ENCODE results near the gene ZNF611.
A peak's percentile ranks its signal among the peaks of the same experiment; 100 is the strongest.
"Not testable (repeated sequence)": the region's sequence is repeated elsewhere in the genome, so short reads cannot be mapped to it uniquely, and the experiment has no call there.

ZNF611 gene

GRCh38 chr19:52734893-52735661, at the start of gene ZNF611:
TSS of gene ZNF611 (minus strand) at chr19:52735044. CDS start at chr19:52715894, 19,150 bp downstream.
- DNase-seq (ENCODE audit: low spot score), result peak; percentile 99

- DNase-seq (ENCODE audit: low spot score), result not testable (repeated sequence)
Measured at GRCh38 chr19:52782864-52783263, 48.0 kb upstream of the ZNF611 start.

GRCh38 chr19:52778811-52779210, 44.0 kb upstream of the ZNF611 start:
- DNase-seq (ENCODE audit: low spot score), result peak; percentile 42

GRCh38 chr19:52756447-52756846, 21.6 kb upstream of the ZNF611 start:
- not testable (repeated sequence) for DNase-seq (ENCODE audit: low spot score)

GRCh38 chr19:52749780-52750179, 14.9 kb upstream of the ZNF611 start:
- no peak for DNase-seq (ENCODE audit: low spot score)

GRCh38 chr19:52748336-52748950, 13.6 kb upstream of the ZNF611 start:
- DNase-seq (ENCODE audit: low spot score), result peak; percentile 49

GRCh38 chr19:52745919-52746318, 11.1 kb upstream of the ZNF611 start:
- peak; percentile 37 for DNase-seq (ENCODE audit: low spot score)

- DNase-seq (ENCODE audit: low spot score), result no peak
Measured at GRCh38 chr19:52743091-52743490, 8.2 kb upstream of the ZNF611 start.

- peak; percentile 13 for DNase-seq (ENCODE audit: low spot score)
Measured at GRCh38 chr19:52742516-52742915, 7.7 kb upstream of the ZNF611 start.

- no peak for DNase-seq (ENCODE audit: low spot score)
Measured at GRCh38 chr19:52741951-52742485, 7.2 kb upstream of the ZNF611 start.

- not testable (repeated sequence) for DNase-seq (ENCODE audit: low spot score)
Measured at GRCh38 chr19:52741371-52741770, 6.5 kb upstream of the ZNF611 start.

GRCh38 chr19:52739576-52739975, 4.7 kb upstream of the ZNF611 start:
- DNase-seq (ENCODE audit: low spot score), result no peak

- no peak for DNase-seq (ENCODE audit: low spot score)
Measured at GRCh38 chr19:52735734-52736133, 890 bp upstream of the ZNF611 start.

GRCh38 chr19:52734331-52734892, 432 bp downstream of the ZNF611 start:
- DNase-seq (ENCODE audit: low spot score), result no peak

GRCh38 chr19:52726051-52726450, 8.8 kb downstream of the ZNF611 start:
- not testable (repeated sequence) for DNase-seq (ENCODE audit: low spot score)

GRCh38 chr19:52725528-52725961, 9.3 kb downstream of the ZNF611 start:
- DNase-seq (ENCODE audit: low spot score), result no peak

GRCh38 chr19:52724701-52725514, 9.9 kb downstream of the ZNF611 start:
- no peak for DNase-seq (ENCODE audit: low spot score)

GRCh38 chr19:52723907-52724598, 10.8 kb downstream of the ZNF611 start:
- not testable (repeated sequence) for DNase-seq (ENCODE audit: low spot score)

- DNase-seq (ENCODE audit: low spot score), result no peak
Measured at GRCh38 chr19:52722062-52723003, 12.5 kb downstream of the ZNF611 start.

- DNase-seq (ENCODE audit: low spot score), result not testable (repeated sequence)
Measured at GRCh38 chr19:52720541-52720940, 14.3 kb downstream of the ZNF611 start.

All from CD4-positive, alpha-beta T cell treated with Interleukin-15 for 4 hours (primary cell).